ENCODE measurements around the gene SMIM36.
"Not testable (repeated sequence)": the region's sequence is repeated elsewhere in the genome, so short reads cannot be mapped to it uniquely, and the experiment has no call there.

The SMIM36 gene

GRCh38 chr17:55510986-55511721 is at the start of gene SMIM36:
Gene SMIM36 (minus strand): TSS chr17:55511452.
- DNase-seq, result no peak

- DNase-seq, result no peak
These were observed 44.5 kb upstream of the SMIM36 start for GRCh38 chr17:55555772-55556171.

GRCh38 chr17:55549140-55549539 is 37.9 kb upstream of the SMIM36 start:
- peak; percentile 40 for DNase-seq

- no peak for DNase-seq
These were observed 35.9 kb upstream of the SMIM36 start for GRCh38 chr17:55546991-55547664.

GRCh38 chr17:55546481-55546880 is 35.2 kb upstream of the SMIM36 start:
- no peak for DNase-seq

GRCh38 chr17:55545806-55546205 is 34.6 kb upstream of the SMIM36 start:
- no peak for DNase-seq

GRCh38 chr17:55543709-55544108 is 32.5 kb upstream of the SMIM36 start:
- no peak for DNase-seq

GRCh38 chr17:55540414-55541091 is 29.3 kb upstream of the SMIM36 start:
- DNase-seq, result no peak

- DNase-seq, result no peak
These were observed 25.0 kb upstream of the SMIM36 start for GRCh38 chr17:55536205-55536604.

- DNase-seq, result no peak
These were observed 22.4 kb upstream of the SMIM36 start for GRCh38 chr17:55533608-55534007.

- no peak for DNase-seq
These were observed 21.4 kb upstream of the SMIM36 start for GRCh38 chr17:55532670-55533069.

- no peak for DNase-seq
These were observed 19.9 kb upstream of the SMIM36 start for GRCh38 chr17:55531053-55531728.

GRCh38 chr17:55530064-55530463 is 18.8 kb upstream of the SMIM36 start:
- no peak for DNase-seq

- peak; percentile 48 for DNase-seq
These were observed 16.4 kb upstream of the SMIM36 start for GRCh38 chr17:55527540-55528118.

- DNase-seq, result no peak
These were observed 13.4 kb upstream of the SMIM36 start for GRCh38 chr17:55524440-55525220.

- DNase-seq, result not testable (repeated sequence)
These were observed 11.8 kb upstream of the SMIM36 start for GRCh38 chr17:55523032-55523431.

GRCh38 chr17:55521186-55521585 is 9.9 kb upstream of the SMIM36 start:
- peak; percentile 15 for DNase-seq

- DNase-seq, result no peak
These were observed 9.2 kb upstream of the SMIM36 start for GRCh38 chr17:55520402-55520801.

- DNase-seq, result no peak
These were observed 7.3 kb upstream of the SMIM36 start for GRCh38 chr17:55518510-55518909.

- peak; percentile 91 for DNase-seq
These were observed 2.8 kb upstream of the SMIM36 start for GRCh38 chr17:55513885-55514590.

GRCh38 chr17:55507669-55508068 is 3.6 kb downstream of the SMIM36 start:
- DNase-seq, result not testable (repeated sequence)

Data from hematopoietic multipotent progenitor cell treated with erythropoietin and hydrocortisone succinate and interleukin-3 and kit ligand, for 6 days (in vitro differentiated cells).